Breast epithelium (tissue), 4 donors: Measurements from ENCODE around the gene CHD2. TPM values are rescaled to one million over a fixed set of nuclear protein-coding genes. Genes with fewer than 3 reads are reported as not detected.
A peak's percentile ranks its signal among the peaks of the same experiment; 100 is the strongest.

Experiments used
- DNase-seq, 2 donors: peaks; one replicate each; pipeline ENCODE4 v3.0.0-alpha.2; 2019; ENCODE audit warnings: low spot score in 2 of 2
- H3K27ac ChIP-seq, 2 donors: fragments of 200-600 bp; sonication (generic) in 1 of 2; one replicate each; pipeline ENCODE4 v1.5.1; 2016 to 2019; ENCODE audit warnings: mild to moderate bottlenecking in 1 of 2
- H3K27me3 ChIP-seq, 2 donors: fragments of 200-600 bp; sonication (generic) in 1 of 2; one replicate each; pipeline versions ENCODE4 v1.5.1 to v1.6.0; 2017 to 2019; ENCODE audit warnings: control low read depth in 1 of 2, mild to moderate bottlenecking in 1 of 2
- H3K36me3 ChIP-seq: fragments of 200-600 bp; one replicate; pipeline ENCODE4 v1.5.1; 2019
- H3K4me1 ChIP-seq, 2 donors: fragments of 200-600 bp; sonication (generic); one replicate each; pipeline ENCODE4 v1.5.1; 2016 to 2019; ENCODE audit warnings: control low read depth in 1 of 2
- H3K4me3 ChIP-seq, 3 donors: fragments of 200-600 bp; sonication (generic); 1 replicate in 2 of 3; 2 replicates in 1 of 3; pipeline ENCODE4 v1.5.1; 2016 to 2019; ENCODE audit warnings: mild to moderate bottlenecking in 3 of 3, moderate library complexity in 2 of 3
- H3K9me3 ChIP-seq, 2 donors: fragments of 200-600 bp; sonication (generic) in 1 of 2; one replicate each; pipeline ENCODE4 v1.5.1; 2016 to 2019; ENCODE audit warnings: control low read depth in 1 of 2
- POLR2A ChIP-seq: fragments of 450-650 bp; IDR thresholded peaks from one replicate; pipeline ENCODE4 v1.6.1; 2016; ENCODE audit warnings: antibody characterized with exemption, mild to moderate bottlenecking, moderate library complexity
- POLR2AphosphoS5 ChIP-seq, 3 donors: sonication (generic); formaldehyde crosslinking; IDR thresholded peaks; one replicate each; pipeline ENCODE4 v1.6.1; 2017; ENCODE audit warnings: antibody characterized with exemption in 3 of 3
- intact Hi-C: fragments of 100-400 bp; cut with DNase I; formaldehyde crosslinking; loops from one replicate; pipeline ENCODE4 v1.15.1; 2023; ENCODE audit warnings: low total_unique reads
- total RNA-seq, 3 donors: library from RNA; depleted of rRNA; stranded (reverse); fragments of >200 nt; gene quantifications; one replicate each; pipeline ENCODE4 v1.1.0, GENCODE V29; 2016
- TF ChIP-seq, protein P1 (sequence below), 3 donors: fragments of 450-650 bp; IDR thresholded peaks; one replicate each; pipeline ENCODE4 v1.5.1; 2016 to 2017; ENCODE audit warnings: antibody characterized with exemption in 3 of 3, mild to moderate bottlenecking in 3 of 3, moderate library complexity in 3 of 3

Gene CHD2
- total RNA-seq, 3 donors from 2014 or later = 137 to 215 (median 197) TPM

GRCh38 chr15:92908713-92909057 is 8.6 kb downstream of the CHD2 start:
- TF ChIP-seq, protein P1, sequence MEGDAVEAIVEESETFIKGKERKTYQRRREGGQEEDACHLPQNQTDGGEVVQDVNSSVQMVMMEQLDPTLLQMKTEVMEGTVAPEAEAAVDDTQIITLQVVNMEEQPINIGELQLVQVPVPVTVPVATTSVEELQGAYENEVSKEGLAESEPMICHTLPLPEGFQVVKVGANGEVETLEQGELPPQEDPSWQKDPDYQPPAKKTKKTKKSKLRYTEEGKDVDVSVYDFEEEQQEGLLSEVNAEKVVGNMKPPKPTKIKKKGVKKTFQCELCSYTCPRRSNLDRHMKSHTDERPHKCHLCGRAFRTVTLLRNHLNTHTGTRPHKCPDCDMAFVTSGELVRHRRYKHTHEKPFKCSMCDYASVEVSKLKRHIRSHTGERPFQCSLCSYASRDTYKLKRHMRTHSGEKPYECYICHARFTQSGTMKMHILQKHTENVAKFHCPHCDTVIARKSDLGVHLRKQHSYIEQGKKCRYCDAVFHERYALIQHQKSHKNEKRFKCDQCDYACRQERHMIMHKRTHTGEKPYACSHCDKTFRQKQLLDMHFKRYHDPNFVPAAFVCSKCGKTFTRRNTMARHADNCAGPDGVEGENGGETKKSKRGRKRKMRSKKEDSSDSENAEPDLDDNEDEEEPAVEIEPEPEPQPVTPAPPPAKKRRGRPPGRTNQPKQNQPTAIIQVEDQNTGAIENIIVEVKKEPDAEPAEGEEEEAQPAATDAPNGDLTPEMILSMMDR (IDR thresholded peaks at IDR 0.05) = no peak
- TF ChIP-seq POLR2AphosphoS5 (IDR thresholded peaks at IDR 0.05) (no peak), POLR2A (no peak)
- H3K9me3 ChIP-seq = no peaks in the 10 kb centered on the region
- intact Hi-C loops = loop anchor here (10.0 kb wide), 1 partner anchor 884 kb away; no protein-coding TSS in a partner anchor
- peaks cover 0 to 47% of the 10 kb centered on the region in 2 donors for H3K4me1 ChIP-seq
- H3K27me3 ChIP-seq = no peaks in the 10 kb centered on the region
- DNase-seq = no peak
- H3K36me3 ChIP-seq = no peaks in the 10 kb centered on the region
- H3K4me3 ChIP-seq = peak overlapping the region in 2 of 3 donors; percentile 8 to 40
- H3K27ac ChIP-seq = peak overlapping the region; percentile 91 to 99

DNA sequence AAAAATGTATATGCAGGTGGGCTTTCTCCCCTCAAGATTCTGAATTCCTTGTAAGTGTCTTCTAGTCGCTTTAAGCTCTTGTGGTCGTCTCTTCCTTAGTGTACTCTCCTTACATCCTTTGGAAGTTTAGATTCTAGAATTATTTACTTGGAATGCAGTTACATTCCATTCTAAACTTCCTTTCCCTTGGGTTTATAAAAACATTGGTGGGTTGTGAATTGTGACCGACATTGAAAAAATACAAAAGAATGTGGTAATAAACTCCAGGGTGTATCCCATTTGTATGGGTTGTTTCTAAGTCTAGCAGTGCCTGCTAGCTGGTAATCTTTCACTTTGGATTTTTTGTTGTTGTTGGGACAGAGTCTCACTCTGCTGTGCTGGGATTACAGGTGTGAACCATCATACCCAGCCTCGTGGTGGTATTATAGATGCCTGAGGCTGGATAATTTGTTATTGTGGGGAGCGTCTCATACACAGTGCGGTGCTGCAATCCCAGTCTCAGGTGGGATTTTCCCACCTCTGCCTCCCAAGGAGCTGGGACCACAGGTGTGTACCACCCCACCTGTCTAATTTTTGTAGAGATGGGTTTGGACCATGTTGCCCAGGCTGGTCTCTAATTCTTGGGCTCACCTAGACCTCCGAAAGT is 9.1 kb downstream of the CHD2 start:
- Histone ChIP-seq H3K4me3 (peak overlapping the region in 1 of 3 donors; percentile 21), H3K4me1 (peaks cover 0 to 49% of the 10 kb centered on the region in 2 donors), H3K27me3 (no peaks in the 10 kb centered on the region), H3K36me3 (no peaks in the 10 kb centered on the region), H3K9me3 (no peaks in the 10 kb centered on the region), H3K27ac (peak overlapping the region; percentile 91 to 99)
- DNase-seq = no peak
- TF ChIP-seq POLR2A = no peak
- TF ChIP-seq, protein P1 (IDR thresholded peaks at IDR 0.05) = no peak
- intact Hi-C loops = loop anchor here (10.0 kb wide), 1 partner anchor 884 kb away; no protein-coding TSS in a partner anchor

DNA sequence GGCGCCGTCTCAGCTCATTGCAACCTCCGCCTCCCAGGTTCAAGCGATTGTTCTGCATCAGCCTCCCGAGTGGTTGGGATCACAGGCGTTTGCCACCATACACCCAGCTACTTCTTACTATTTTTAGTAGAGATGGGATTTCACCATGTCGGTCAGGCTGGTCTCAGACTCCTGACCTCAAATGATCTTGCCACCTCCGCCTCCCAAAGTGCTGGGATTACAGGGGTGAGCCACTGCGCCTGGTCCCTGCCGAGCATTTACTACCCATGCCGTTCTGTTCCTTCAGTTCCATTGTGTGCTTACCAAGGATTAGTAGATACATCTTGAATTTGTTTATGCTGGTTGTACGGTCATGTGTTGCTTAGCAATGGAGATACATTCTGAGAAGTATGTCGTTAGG is 10.3 kb downstream of the CHD2 start:
- Histone ChIP-seq H3K4me1 (peaks cover 0 to 49% of the 10 kb centered on the region in 2 donors), H3K36me3 (no peaks in the 10 kb centered on the region), H3K9me3 (no peaks in the 10 kb centered on the region), H3K27ac (peak overlapping the region; percentile 91 to 99), H3K4me3 (no peak overlapping the region), H3K27me3 (no peaks in the 10 kb centered on the region)
- intact Hi-C loops = loop anchor here (10.0 kb wide), 1 partner anchor 106 kb away; no protein-coding TSS in a partner anchor
- TF ChIP-seq POLR2AphosphoS5 (IDR thresholded peaks at IDR 0.05) = no peak
- no peak for TF ChIP-seq POLR2A
- TF ChIP-seq, protein P1 (IDR thresholded peaks at IDR 0.05) = no peak
- DNase-seq = no peak

DNA sequence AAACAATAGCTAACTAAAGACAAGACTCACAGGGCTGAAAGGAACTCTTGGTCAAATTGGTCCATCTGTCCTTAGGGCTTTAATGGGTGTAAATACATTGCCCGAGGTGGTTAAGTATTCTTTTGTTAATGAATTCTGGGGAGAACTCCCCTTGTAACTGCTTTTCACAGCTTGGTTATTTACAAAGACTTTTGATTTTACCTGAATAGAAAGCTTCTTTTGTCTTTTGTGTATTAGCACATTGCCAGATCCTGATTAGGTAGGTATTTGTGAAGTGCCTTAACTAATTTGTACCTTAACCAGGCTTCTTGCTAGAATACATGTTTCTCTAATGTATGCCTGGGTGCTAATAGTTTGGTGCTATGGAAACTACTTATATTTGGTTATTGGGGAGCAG is 14.0 kb downstream of the CHD2 start:
- intact Hi-C loops = loop anchor here (10.0 kb wide), 1 partner anchor 109 kb away; no protein-coding TSS in a partner anchor
- Histone ChIP-seq H3K36me3 (no peaks in the 10 kb centered on the region), H3K27ac (peak overlapping the region; percentile 90 to 99), H3K4me1 (peaks cover 0 to 50% of the 10 kb centered on the region in 2 donors), H3K27me3 (no peaks in the 10 kb centered on the region), H3K9me3 (no peaks in the 10 kb centered on the region), H3K4me3 (peak overlapping the region in 1 of 3 donors; percentile 25)
- TF ChIP-seq POLR2AphosphoS5 (IDR thresholded peaks at IDR 0.05) = no peak
- TF ChIP-seq, protein P1 (IDR thresholded peaks at IDR 0.05) = no peak
- TF ChIP-seq POLR2A = no peak
- no peak for DNase-seq

DNA sequence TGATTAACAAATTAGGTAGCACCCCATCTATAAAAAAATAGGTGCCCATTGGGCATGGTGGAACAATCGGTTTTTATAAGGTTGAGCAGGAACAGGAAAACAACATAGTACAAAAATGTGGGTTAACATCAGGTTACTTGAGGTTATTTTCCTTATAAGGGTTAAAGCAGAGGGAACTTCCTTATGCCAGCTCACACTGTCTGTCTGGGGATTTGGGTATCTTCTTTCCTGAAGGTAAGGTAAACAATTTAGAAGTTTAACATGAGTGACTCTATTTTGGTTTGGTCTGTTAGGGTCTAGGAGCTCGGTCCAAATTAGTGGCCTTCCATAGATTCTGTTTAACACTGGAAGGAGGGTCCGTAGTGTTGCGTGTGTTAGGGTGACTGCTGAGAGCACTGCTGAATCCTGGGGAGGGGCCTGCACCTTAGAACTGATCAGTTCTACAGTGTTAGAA is 14.7 kb downstream of the CHD2 start:
- intact Hi-C loops = loop anchor here (10.0 kb wide), 1 partner anchor 110 kb away; no protein-coding TSS in a partner anchor
- TF ChIP-seq, protein P1 (IDR thresholded peaks at IDR 0.05) = no peak
- TF ChIP-seq POLR2AphosphoS5 (IDR thresholded peaks at IDR 0.05) (no peak), POLR2A (no peak)
- no peaks in the 10 kb centered on the region for H3K27me3 ChIP-seq
- DNase-seq = no peak
- peak overlapping the region; percentile 90 to 99 for H3K27ac ChIP-seq
- H3K9me3 ChIP-seq = no peaks in the 10 kb centered on the region
- peaks cover 0 to 45% of the 10 kb centered on the region in 2 donors for H3K4me1 ChIP-seq
- peak overlapping the region in 1 of 3 donors; percentile 25 for H3K4me3 ChIP-seq
- no peaks in the 10 kb centered on the region for H3K36me3 ChIP-seq
